ENCODE results near the gene FARP2.
"Not testable (repeated sequence)": the region's sequence is repeated elsewhere in the genome, so short reads cannot be mapped to it uniquely, and the experiment has no call there.

Gene FARP2

DNA sequence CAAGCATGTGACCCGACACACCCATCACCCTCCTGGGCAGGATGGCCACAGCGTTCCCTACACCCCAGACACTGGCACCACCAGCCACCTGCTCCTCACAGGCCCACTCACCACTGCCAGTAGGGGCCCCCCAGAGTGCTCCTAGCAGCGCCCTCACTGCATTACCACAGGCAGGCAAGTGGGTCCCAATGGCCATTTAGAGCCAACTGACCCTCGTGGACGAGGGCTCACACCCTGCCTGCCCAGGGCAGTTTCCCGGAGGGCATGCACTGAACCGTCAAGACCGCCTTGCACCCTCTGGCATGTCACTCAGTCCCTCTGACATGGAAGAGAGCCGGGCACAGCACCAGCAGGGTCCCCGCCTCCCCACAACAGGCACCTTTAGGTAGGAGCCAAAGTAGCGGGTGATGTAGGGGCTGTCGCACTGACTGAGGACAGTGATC lies 145.0 kb downstream of the FARP2 start:
- Histone ChIP-seq H3K4me1 (ENCODE audit: control insufficient read depth in 1 of 2, insufficient read depth in 2 of 2, low read length in 2 of 2) (peaks cover 7 to 10% of the 10 kb centered on the region in 2 donors), H3K36me3 (ENCODE audit: control insufficient read depth in 1 of 2, insufficient read depth in 2 of 2, low read length in 2 of 2) (peaks cover 4 to 57% of the 10 kb centered on the region in 2 donors), H3K4me3 (ENCODE audit: low read depth in 1 of 2, low read length in 2 of 2) (no peak overlapping the region), H3K9ac (ENCODE audit: low read depth in 1 of 2, low read length in 2 of 2) (no peak overlapping the region), H3K27ac (ENCODE audit: low read depth, low read length) (no peak overlapping the region), H3K9me3 (ENCODE audit: control insufficient read depth in 1 of 2, low read length in 2 of 2) (no peaks in the 10 kb centered on the region), H3K27me3 (ENCODE audit: control insufficient read depth in 1 of 2, insufficient read depth in 2 of 2, low read length in 2 of 2) (no peaks in the 10 kb centered on the region)

DNA sequence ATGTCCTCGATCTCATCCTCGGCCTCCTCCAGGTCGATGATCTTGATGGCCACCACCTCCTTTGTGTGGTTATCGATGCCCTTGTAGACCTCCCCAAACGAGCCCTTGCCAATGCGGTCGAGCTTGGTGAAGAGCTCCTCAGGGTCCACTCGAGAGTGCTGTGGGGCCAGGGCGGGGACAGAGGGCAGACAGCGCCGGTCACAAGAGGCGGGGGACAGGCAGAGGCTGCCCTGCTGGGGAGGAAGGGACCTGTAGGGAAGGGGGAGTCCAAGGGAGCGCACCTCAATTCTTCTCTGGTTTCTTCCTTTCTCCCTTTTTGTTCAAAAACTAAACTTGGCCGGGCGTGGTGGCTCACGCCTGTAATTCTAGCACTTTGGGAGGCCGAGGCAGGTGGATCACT lies 145.5 kb downstream of the FARP2 start:
- Histone ChIP-seq H3K4me1 (ENCODE audit: control insufficient read depth in 1 of 2, insufficient read depth in 2 of 2, low read length in 2 of 2) (peaks cover 6% of the 10 kb centered on the region in 2 donors), H3K9me3 (ENCODE audit: control insufficient read depth in 1 of 2, low read length in 2 of 2) (no peaks in the 10 kb centered on the region), H3K27me3 (ENCODE audit: control insufficient read depth in 1 of 2, insufficient read depth in 2 of 2, low read length in 2 of 2) (no peaks in the 10 kb centered on the region), H3K9ac (ENCODE audit: low read depth in 1 of 2, low read length in 2 of 2) (no peak overlapping the region), H3K4me3 (ENCODE audit: low read depth in 1 of 2, low read length in 2 of 2) (no peak overlapping the region), H3K27ac (ENCODE audit: low read depth, low read length) (no peak overlapping the region), H3K36me3 (ENCODE audit: control insufficient read depth in 1 of 2, insufficient read depth in 2 of 2, low read length in 2 of 2) (peaks cover 4 to 52% of the 10 kb centered on the region in 2 donors)

GRCh38 chr2:241502281-241502680 lies 146.2 kb downstream of the FARP2 start:
- Histone ChIP-seq H3K9me3 (ENCODE audit: control insufficient read depth in 1 of 2, low read length in 2 of 2) (no peaks in the 10 kb centered on the region), H3K9ac (ENCODE audit: low read depth in 1 of 2, low read length in 2 of 2) (no peak overlapping the region), H3K27me3 (ENCODE audit: control insufficient read depth in 1 of 2, insufficient read depth in 2 of 2, low read length in 2 of 2) (no peaks in the 10 kb centered on the region), H3K27ac (ENCODE audit: low read depth, low read length) (no peak overlapping the region), H3K4me1 (ENCODE audit: control insufficient read depth in 1 of 2, insufficient read depth in 2 of 2, low read length in 2 of 2) (peaks cover 7 to 8% of the 10 kb centered on the region in 2 donors), H3K4me3 (ENCODE audit: low read depth in 1 of 2, low read length in 2 of 2) (no peak overlapping the region), H3K36me3 (ENCODE audit: control insufficient read depth in 1 of 2, insufficient read depth in 2 of 2, low read length in 2 of 2) (peaks cover 4 to 46% of the 10 kb centered on the region in 2 donors)

GRCh38 chr2:241503776-241504392 lies 147.8 kb downstream of the FARP2 start:
- H3K9ac ChIP-seq (ENCODE audit: low read depth in 1 of 2, low read length in 2 of 2): no peak overlapping the region
- no peaks in the 10 kb centered on the region for H3K9me3 ChIP-seq (ENCODE audit: control insufficient read depth in 1 of 2, low read length in 2 of 2)
- H3K4me3 ChIP-seq (ENCODE audit: low read depth in 1 of 2, low read length in 2 of 2): no peak overlapping the region
- peaks cover 6 to 14% of the 10 kb centered on the region in 2 donors for H3K4me1 ChIP-seq (ENCODE audit: control insufficient read depth in 1 of 2, insufficient read depth in 2 of 2, low read length in 2 of 2)
- peaks cover 4 to 34% of the 10 kb centered on the region in 2 donors for H3K36me3 ChIP-seq (ENCODE audit: control insufficient read depth in 1 of 2, insufficient read depth in 2 of 2, low read length in 2 of 2)
- no peaks in the 10 kb centered on the region for H3K27me3 ChIP-seq (ENCODE audit: control insufficient read depth in 1 of 2, insufficient read depth in 2 of 2, low read length in 2 of 2)
- no peak overlapping the region for H3K27ac ChIP-seq (ENCODE audit: low read depth, low read length)

GRCh38 chr2:241505086-241505780 lies 149.1 kb downstream of the FARP2 start:
- H3K4me1 ChIP-seq (ENCODE audit: control insufficient read depth in 1 of 2, insufficient read depth in 2 of 2, low read length in 2 of 2): peaks cover 13 to 21% of the 10 kb centered on the region in 2 donors
- no peak overlapping the region for H3K9ac ChIP-seq (ENCODE audit: low read depth in 1 of 2, low read length in 2 of 2)
- peaks cover 2 to 20% of the 10 kb centered on the region in 2 donors for H3K36me3 ChIP-seq (ENCODE audit: control insufficient read depth in 1 of 2, insufficient read depth in 2 of 2, low read length in 2 of 2)
- no peak overlapping the region for H3K27ac ChIP-seq (ENCODE audit: low read depth, low read length)
- no peaks in the 10 kb centered on the region for H3K27me3 ChIP-seq (ENCODE audit: control insufficient read depth in 1 of 2, insufficient read depth in 2 of 2, low read length in 2 of 2)
- no peaks in the 10 kb centered on the region for H3K9me3 ChIP-seq (ENCODE audit: control insufficient read depth in 1 of 2, low read length in 2 of 2)
- H3K4me3 ChIP-seq (ENCODE audit: low read depth in 1 of 2, low read length in 2 of 2): no peak overlapping the region

GRCh38 chr2:241505781-241506201 lies 149.7 kb downstream of the FARP2 start:
- Histone ChIP-seq H3K36me3 (ENCODE audit: control insufficient read depth in 1 of 2, insufficient read depth in 2 of 2, low read length in 2 of 2) (peaks cover 0 to 16% of the 10 kb centered on the region in 2 donors), H3K4me3 (ENCODE audit: low read depth in 1 of 2, low read length in 2 of 2) (no peak overlapping the region), H3K27ac (ENCODE audit: low read depth, low read length) (no peak overlapping the region), H3K9ac (ENCODE audit: low read depth in 1 of 2, low read length in 2 of 2) (no peak overlapping the region), H3K4me1 (ENCODE audit: control insufficient read depth in 1 of 2, insufficient read depth in 2 of 2, low read length in 2 of 2) (peaks cover 14 to 21% of the 10 kb centered on the region in 2 donors), H3K9me3 (ENCODE audit: control insufficient read depth in 1 of 2, low read length in 2 of 2) (no peaks in the 10 kb centered on the region), H3K27me3 (ENCODE audit: control insufficient read depth in 1 of 2, insufficient read depth in 2 of 2, low read length in 2 of 2) (no peaks in the 10 kb centered on the region)

GRCh38 chr2:241506317-241506716 lies 150.2 kb downstream of the FARP2 start:
- H3K36me3 ChIP-seq (ENCODE audit: control insufficient read depth in 1 of 2, insufficient read depth in 2 of 2, low read length in 2 of 2): peaks cover 0 to 11% of the 10 kb centered on the region in 2 donors
- not testable (repeated sequence) for H3K9ac ChIP-seq (ENCODE audit: low read depth in 1 of 2, low read length in 2 of 2); H3K27ac ChIP-seq (ENCODE audit: low read depth, low read length); H3K4me3 ChIP-seq (ENCODE audit: low read depth in 1 of 2, low read length in 2 of 2); H3K9me3 ChIP-seq (ENCODE audit: control insufficient read depth in 1 of 2, low read length in 2 of 2); H3K27me3 ChIP-seq (ENCODE audit: control insufficient read depth in 1 of 2, insufficient read depth in 2 of 2, low read length in 2 of 2)
- peaks cover 19 to 27% of the 10 kb centered on the region in 2 donors for H3K4me1 ChIP-seq (ENCODE audit: control insufficient read depth in 1 of 2, insufficient read depth in 2 of 2, low read length in 2 of 2)

DNA sequence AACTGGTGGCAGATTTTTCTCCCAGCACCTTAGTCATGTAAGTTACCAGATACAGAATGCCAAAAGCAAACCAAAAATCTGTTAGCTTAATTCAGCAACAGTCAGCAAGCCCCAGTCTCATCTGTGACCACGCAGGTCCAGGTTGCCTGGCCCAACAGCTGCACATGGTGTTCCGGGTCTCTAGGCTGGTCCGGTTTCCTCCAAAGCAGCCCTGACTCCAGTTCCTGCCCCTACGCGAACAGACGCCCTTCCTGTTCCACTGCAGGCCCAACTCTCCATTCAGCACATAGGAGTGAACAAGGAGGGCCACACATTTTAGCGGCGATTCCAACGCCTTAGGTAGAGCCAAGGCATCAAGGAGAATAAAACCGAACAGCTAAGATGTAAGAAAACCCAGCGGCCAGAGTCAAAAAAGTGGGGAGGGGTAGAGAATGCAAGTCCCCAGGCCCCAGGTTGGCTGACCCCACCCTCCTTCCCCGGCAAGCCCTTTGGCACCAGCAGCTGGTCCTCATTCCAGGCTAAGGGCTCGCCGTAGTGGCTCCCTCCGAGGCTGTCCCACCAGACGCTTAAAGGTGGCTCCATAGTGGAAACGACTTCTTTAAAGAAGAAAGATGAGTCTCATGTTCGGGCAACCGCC lies 150.8 kb downstream of the FARP2 start:
- no peak overlapping the region for H3K27ac ChIP-seq (ENCODE audit: low read depth, low read length)
- no peaks in the 10 kb centered on the region for H3K9me3 ChIP-seq (ENCODE audit: control insufficient read depth in 1 of 2, low read length in 2 of 2)
- H3K9ac ChIP-seq (ENCODE audit: low read depth in 1 of 2, low read length in 2 of 2): peak overlapping the region; percentile 64 to 65

GRCh38 chr2:241507430-241508239 lies 151.6 kb downstream of the FARP2 start:
- Histone ChIP-seq H3K36me3 (ENCODE audit: control insufficient read depth in 1 of 2, insufficient read depth in 2 of 2, low read length in 2 of 2) (peaks cover 0 to 8% of the 10 kb centered on the region in 2 donors), H3K27me3 (ENCODE audit: control insufficient read depth in 1 of 2, insufficient read depth in 2 of 2, low read length in 2 of 2) (no peaks in the 10 kb centered on the region), H3K9me3 (ENCODE audit: control insufficient read depth in 1 of 2, low read length in 2 of 2) (no peaks in the 10 kb centered on the region), H3K4me1 (ENCODE audit: control insufficient read depth in 1 of 2, insufficient read depth in 2 of 2, low read length in 2 of 2) (peaks cover 19 to 29% of the 10 kb centered on the region in 2 donors), H3K27ac (ENCODE audit: low read depth, low read length) (no peak overlapping the region), H3K9ac (ENCODE audit: low read depth in 1 of 2, low read length in 2 of 2) (peak overlapping the region; percentile 64 to 65), H3K4me3 (ENCODE audit: low read depth in 1 of 2, low read length in 2 of 2) (peak overlapping the region; percentile 72 to 80)

More for the DNA sequence above, 150.8 kb downstream of the FARP2 start:
- Histone ChIP-seq H3K27me3 (ENCODE audit: control insufficient read depth in 1 of 2, insufficient read depth in 2 of 2, low read length in 2 of 2) (no peaks in the 10 kb centered on the region), H3K36me3 (ENCODE audit: control insufficient read depth in 1 of 2, insufficient read depth in 2 of 2, low read length in 2 of 2) (peaks cover 0 to 8% of the 10 kb centered on the region in 2 donors), H3K4me3 (ENCODE audit: low read depth in 1 of 2, low read length in 2 of 2) (peak overlapping the region; percentile 72 to 80), H3K4me1 (ENCODE audit: control insufficient read depth in 1 of 2, insufficient read depth in 2 of 2, low read length in 2 of 2) (peaks cover 19 to 29% of the 10 kb centered on the region in 2 donors)

Measured in duodenal mucosa (tissue), 2 donors.